Kidney epithelial cell (primary cell): ENCODE results near the gene POLR1A. TPM values are rescaled to one million over a fixed set of nuclear protein-coding genes. Genes with fewer than 3 reads are reported as not detected.

Experiments
- DNase-seq: peaks from one replicate; pipeline ENCODE4 v3.0.0-alpha.2; 2010; ENCODE audit warnings: low read depth
- H3K27me3 ChIP-seq: 2 replicates; pipeline ENCODE4 v1.6.0; 2011; ENCODE audit warnings: low read length; ENCODE audit not compliant: control insufficient read depth, insufficient read depth
- H3K36me3 ChIP-seq: 2 replicates; pipeline ENCODE4 v1.5.1; 2011; ENCODE audit warnings: low read length; ENCODE audit not compliant: control insufficient read depth, insufficient read depth
- H3K4me3 ChIP-seq: 2 replicates; pipeline ENCODE4 v1.5.1; 2011; ENCODE audit warnings: low read depth, mild to moderate bottlenecking, control low read depth, low read length
- CTCF ChIP-seq: IDR thresholded peaks from 2 replicates; pipeline ENCODE4 v1.5.1; 2011; ENCODE audit warnings: mild to moderate bottlenecking, moderate library complexity, low read length, control low read depth, inconsistent platforms; ENCODE audit not compliant: insufficient read depth, poor library complexity, severe bottlenecking
- total RNA-seq: library from RNA; depleted of rRNA; stranded (reverse); fragments of >200 nt; gene quantifications from 2 replicates; pipeline ENCODE4 v1.2.3, GENCODE V29; 2015

The POLR1A gene
- total RNA-seq, 1 donor from 2014 or later, result 33.7 TPM

DNA sequence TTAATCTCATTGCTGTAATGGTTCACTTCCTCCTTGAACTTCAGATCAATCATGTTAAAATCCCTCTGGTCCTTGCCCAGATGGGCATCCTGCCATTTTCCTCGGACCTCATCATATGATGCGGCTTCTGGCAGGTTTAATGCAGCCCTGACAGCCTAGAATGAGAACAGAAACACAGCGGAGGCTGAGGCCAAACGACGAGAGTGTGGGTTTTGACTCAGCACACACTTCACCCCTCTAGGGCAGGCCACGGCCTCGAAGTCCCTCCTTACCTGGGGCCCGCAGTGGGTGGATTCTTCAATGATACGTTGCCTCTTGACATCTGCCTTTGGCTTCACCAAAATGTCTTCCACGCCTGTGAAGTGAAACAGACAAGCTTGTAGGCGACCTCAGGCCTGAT is 56.8 kb downstream of the POLR1A start:
- H3K36me3 ChIP-seq, result no peaks in the 10 kb centered on the region
- H3K4me3 ChIP-seq, result no peak overlapping the region
- no peaks in the 10 kb centered on the region for H3K27me3 ChIP-seq
- DNase-seq, result no peak
- TF ChIP-seq CTCF, result no peak

DNA sequence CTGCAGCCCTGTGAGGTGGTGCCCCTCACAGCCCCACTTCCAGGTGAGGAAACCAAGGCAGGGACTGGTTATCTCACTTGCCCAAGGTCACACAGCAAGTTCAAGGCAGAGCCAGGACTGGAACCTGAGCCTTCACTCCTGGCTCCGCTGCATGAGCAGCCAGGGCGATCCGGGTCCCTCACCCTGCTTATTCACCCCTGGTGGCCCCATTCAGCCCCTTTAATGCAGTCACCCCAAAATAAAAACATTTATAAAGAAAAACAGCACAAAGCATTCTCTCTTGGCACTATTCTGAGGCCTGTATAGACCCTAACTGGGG is 57.3 kb downstream of the POLR1A start:
- Histone ChIP-seq H3K36me3 (no peaks in the 10 kb centered on the region), H3K27me3 (no peaks in the 10 kb centered on the region), H3K4me3 (no peak overlapping the region)
- no peak for TF ChIP-seq CTCF
- no peak for DNase-seq

DNA sequence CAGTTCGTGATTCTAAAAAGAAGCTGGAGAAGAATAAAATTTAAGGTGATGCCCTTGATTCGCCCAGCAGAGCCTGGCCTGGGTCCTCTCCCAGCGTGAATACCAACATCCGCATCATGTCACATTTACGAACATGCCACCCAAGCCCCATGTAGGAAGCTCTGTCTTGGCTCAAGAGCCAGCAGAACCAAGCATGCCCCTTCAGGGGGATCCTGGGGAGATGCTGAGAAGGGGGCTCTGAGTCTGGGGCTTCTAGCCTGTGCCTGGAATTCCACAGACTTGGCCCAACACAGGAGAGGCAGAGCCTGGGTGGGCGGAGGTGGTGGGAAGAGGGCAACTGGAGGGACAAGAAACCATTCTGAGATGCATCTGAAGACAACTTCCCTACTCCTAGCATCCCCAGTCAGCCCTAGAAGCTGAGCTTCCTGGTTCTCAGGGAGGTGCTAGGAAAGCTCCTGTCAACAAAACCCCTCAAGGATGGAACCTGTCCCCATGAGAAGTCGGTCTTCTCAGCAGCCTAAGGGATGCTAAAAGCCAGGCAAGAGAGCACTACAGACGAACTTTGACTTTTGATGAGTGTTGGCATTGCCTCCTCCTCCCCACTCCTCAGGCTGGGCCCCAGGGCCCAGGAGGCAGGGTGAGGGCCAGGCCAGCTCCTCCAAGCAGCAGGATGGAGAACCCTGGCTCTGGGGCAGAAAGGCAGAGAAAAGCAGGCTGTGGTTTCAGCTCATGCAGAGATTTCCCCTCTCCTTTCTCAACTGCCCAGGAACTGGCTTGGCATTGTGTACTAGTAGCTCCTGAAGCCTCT is 57.9 kb downstream of the POLR1A start:
- DNase-seq, result no peak
- H3K27me3 ChIP-seq, result no peaks in the 10 kb centered on the region
- H3K4me3 ChIP-seq, result no peak overlapping the region
- no peak for TF ChIP-seq CTCF
- no peaks in the 10 kb centered on the region for H3K36me3 ChIP-seq

DNA sequence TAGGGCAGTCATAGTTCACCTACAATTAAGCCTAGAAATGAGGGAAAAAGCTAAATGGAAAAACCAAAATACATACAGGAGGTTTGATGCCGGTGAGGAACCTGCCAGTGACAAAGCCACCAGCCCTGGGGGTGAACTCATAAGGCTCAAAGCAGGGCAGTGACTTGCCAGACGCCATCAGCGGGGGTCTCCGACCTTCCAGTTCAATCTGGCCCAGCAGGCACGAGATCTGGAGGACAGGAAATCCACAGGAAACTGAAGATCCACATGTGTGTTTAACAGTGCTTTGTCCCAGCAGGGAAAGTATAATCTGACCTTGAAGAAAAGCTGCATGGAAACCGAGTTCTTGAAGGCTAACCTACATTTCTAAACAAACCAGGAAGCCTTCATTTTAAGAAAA is 60.1 kb downstream of the POLR1A start:
- H3K27me3 ChIP-seq, result no peaks in the 10 kb centered on the region
- no peak for TF ChIP-seq CTCF
- no peak for DNase-seq
- H3K4me3 ChIP-seq, result no peak overlapping the region
- H3K36me3 ChIP-seq, result no peaks in the 10 kb centered on the region

DNA sequence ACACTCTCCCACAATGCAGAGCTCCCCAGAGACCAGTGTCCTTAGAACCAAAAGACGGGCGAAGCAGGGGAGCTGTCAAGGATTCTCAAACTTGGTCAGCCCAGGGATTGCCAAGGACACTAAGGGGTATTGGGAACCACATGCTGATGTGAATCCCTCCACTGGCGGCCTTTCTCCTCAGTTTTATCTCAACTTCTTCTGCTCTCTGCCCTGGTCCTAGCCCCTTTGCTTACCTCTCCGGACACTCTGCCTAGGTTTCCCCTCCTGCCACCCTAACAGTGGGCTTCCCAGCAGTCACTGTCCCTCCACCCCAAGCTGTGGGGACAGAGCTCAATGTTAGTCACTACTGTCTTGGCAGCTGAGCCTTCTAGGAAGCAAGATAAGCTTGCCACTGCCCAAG is 61.1 kb downstream of the POLR1A start:
- no peak for TF ChIP-seq CTCF
- no peak overlapping the region for H3K4me3 ChIP-seq
- DNase-seq, result no peak
- no peaks in the 10 kb centered on the region for H3K27me3 ChIP-seq
- no peaks in the 10 kb centered on the region for H3K36me3 ChIP-seq

- H3K36me3 ChIP-seq, result no peaks in the 10 kb centered on the region
- no peaks in the 10 kb centered on the region for H3K27me3 ChIP-seq
- TF ChIP-seq CTCF, result no peak
- no peak overlapping the region for H3K4me3 ChIP-seq
- DNase-seq, result no peak
These were observed 61.6 kb downstream of the POLR1A start for GRCh38 chr2:86044045-86044444.
